SK-N-SH (cell line): ENCODE measurements around the gene DNAH1.

Experiments
- CTCF ChIP-seq: fragments of 200-600 bp; sonication (generic); IDR thresholded peaks from 2 replicates; pipeline ENCODE4 v1.6.1; 2017; ENCODE audit warnings: antibody characterized with exemption, mild to moderate bottlenecking, moderate library complexity
- FOXJ3 ChIP-seq: sonication (generic); formaldehyde crosslinking; IDR thresholded peaks from 2 replicates; pipeline ENCODE4 v1.5.1; 2020; ENCODE audit warnings: mild to moderate bottlenecking, missing genetic modification reagents
- RAD21 ChIP-seq: IDR thresholded peaks from 2 replicates; pipeline ENCODE4 v1.6.1; 2012; ENCODE audit warnings: mild to moderate bottlenecking, low read length

- TF ChIP-seq RAD21 (no peak), CTCF (no peak), FOXJ3 (CRISPR knock-in tag) (no peak)
Observed at GRCh38 chr3:52326976-52327375, 10.9 kb downstream of the DNAH1 start.
